ENCODE data around the gene PTRHD1.
A peak's percentile ranks its signal among the peaks of the same experiment; 100 is the strongest.

Gene PTRHD1

DNA sequence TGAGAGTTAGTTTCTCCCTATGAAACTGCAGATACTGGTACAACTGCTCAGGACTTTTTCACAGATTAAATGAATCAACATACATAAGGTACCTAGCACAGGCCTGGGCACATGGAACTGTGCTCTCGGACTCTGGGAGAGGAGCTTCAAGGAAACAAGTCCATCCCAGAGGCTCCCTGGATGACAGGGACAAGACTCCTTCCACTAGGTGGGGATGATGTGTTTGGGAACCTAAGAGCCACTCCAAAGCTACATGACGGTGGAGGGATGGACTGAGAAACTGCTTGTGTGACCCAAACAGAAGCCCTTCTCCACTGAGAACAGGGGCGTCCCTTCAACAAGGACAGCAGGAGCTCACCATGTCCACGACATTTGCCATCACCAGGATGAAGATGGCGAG is 37.2 kb upstream of the PTRHD1 start:
- DNase-seq (ENCODE audit: low read depth in 2 of 2): no peak

DNA sequence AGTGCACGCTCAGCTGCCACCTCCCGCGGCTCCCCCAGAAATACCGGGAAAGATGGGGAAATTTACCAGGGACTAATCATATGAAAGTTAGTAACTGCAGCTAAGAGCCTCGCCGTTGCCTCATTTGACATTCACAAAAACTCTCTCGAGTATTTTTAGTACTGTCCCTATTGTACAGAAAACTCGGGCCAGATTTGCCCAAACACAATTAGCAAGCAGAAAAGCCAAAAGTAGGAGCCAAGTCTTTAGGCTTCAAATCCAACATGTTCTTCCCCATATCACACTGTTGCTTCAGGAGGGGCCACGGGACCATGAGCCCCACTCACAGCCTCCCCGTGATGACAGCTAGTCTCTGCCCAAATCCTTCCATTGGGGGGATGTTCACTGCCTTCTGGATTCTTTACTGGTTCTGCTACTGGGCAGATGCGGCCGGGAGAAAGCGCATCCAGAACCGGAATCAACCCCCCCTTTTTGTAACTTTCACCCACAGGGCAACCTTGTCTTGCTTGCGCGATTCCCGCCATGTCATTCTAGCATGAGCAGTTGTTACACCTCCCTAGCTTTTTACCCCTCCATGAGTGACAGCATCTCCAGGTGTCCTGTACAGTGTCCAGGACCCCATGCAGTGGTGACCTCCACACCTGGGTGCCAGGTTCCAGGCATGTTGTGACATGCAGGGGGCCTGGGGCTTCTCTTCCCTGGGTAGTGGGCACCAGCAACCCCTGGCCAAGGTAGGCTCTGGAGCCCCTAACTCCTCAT is 35.2 kb upstream of the PTRHD1 start:
- no peak for DNase-seq (ENCODE audit: low read depth in 2 of 2)

DNA sequence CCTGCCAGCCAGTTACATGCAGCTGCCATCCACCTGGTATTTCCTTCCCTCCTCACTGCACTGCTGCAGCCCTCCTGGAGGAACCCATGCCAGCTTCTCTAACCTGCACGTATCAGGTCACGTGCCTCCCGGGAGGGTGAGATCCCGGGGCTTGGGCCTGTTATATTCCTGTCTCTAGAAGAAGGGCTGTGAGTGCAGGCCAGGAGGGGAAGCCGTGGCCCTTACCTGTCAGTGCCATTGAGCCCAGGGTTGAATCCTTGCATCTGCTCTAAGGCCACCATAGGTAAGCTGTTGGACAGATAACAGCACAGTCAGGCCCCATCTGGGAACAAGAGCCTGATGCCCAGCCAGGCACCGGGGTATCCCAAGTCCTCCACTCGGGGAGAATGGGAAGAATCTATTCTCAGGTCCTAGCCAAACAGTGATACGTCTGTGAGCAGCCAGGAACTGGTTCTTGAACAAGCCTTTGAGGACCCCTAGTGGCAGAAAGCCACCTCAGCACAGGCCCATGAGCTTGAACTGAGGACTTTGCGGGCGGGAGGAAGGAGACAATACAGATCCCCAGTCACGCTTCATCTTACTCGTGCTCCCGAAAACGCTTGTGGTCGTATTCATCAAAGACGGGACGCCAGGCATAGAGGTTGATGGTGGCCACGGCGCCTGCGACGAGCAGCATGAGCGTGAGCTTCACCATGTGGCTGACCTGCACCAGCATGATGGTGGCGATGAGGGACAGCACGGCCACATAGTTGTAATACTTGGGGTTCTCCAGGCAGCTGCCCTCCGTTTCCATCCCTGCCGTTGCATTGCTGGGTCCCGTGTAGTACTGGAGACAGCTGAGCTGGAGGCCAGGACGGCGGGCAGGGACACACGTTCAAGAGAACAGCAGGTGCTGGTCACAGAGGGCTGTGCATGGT is 34.4 kb upstream of the PTRHD1 start:
- peak; percentile 56 to 61 for DNase-seq (ENCODE audit: low read depth in 2 of 2)

DNA sequence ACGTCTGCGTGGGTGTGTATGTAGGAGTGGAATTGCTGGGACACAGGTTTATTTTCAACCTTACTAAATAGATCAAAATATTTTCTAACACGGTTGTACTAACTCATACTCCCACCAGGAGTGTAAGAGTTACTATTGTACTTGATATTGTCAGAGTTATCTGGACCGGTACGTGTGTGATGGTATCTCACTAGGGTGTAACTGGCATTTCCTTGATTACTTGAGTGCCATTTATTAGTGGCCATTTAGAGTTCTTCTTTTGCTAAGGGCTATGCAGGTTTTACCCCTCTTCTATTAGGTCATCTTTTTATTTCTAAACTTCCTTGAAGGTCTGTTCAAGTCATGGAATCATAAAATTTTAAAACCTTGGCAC is 33.6 kb upstream of the PTRHD1 start:
- DNase-seq (ENCODE audit: low read depth in 2 of 2): no peak

DNA sequence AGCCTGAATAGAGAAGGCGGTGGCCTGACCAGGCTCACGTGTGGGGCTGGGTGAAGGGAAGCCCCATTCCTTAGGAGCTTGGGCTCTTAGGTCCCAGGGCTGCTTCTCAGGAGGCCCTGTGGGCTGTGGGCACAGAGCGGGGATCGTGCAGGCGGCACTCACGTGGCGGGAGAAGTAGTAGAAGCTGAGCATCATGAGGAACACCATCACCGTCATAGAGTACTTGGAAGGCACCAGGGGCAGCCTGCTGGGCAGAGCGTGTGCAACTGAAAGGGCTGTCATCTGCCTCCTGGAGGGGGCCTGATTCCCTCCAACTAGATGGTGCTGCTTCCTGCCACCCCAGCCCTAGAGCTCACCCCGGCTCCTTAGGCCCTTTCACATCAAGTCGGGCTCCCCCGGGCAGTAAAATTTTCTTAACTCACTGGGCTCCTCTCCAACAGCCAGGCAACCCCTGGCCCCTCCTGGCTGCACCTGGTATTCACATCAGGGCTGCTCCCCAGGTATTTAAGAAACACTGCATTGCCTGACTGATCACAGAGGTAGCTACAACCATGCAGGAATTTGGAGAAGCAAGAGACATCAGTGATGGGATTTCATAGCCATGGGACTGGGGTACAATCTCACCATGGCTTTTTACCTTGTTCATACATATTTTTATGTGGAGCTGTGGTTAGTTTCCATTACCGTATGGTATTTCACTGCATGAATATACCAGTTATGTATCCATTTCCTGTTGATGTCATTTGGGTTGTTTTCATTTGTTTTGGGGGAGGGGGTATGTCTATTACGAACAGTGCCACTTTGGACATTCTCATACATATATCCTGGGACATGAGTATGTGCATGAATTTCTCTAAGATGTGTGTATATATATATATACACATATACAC is 32.9 kb upstream of the PTRHD1 start:
- no peak for DNase-seq (ENCODE audit: low read depth in 2 of 2)

DNA sequence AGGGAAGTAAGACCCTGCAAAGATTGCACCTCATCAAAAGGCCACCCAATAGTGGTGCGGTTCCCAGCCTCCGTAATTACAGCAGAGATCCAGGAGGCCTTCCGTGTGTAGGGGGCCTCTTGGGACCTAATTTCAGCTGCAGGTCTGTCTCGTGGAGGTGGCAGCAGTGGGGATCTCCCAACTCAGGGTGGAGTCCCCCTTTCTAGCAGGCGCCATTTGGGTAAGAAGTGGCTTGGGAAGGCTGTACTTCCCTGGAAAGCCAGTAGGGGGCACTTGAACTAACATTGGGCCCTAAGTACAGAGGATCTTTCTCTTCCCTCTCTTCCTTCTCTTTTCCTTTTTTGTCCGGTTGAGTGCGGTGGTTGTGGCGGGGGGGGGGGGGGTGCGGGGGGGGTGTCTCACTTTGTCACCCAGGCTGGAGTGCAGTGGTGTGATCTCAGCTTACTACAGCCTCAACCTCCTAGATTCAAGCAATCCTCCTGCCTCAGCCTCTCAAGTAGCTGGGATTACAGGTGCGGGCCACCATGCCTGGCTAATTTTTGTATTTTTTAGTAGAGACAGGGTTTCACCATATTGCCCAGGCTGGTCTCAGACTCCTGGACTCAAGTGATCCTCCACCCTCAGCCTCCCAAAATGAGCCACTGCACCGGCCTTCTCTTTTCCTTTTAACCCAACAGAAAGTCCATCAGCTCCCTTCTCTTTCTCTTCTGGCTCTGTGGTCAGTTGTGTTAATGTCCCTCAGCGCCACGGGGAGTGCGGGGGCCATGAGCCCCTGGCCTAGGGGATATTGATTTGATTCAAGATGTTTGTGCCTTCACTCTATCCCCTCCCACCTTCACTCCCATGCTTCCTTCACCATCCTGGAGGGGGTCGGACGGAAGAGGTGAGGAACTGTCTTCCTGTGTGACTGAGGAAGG is 32.0 kb upstream of the PTRHD1 start:
- no peak for DNase-seq (ENCODE audit: low read depth in 2 of 2)

DNA sequence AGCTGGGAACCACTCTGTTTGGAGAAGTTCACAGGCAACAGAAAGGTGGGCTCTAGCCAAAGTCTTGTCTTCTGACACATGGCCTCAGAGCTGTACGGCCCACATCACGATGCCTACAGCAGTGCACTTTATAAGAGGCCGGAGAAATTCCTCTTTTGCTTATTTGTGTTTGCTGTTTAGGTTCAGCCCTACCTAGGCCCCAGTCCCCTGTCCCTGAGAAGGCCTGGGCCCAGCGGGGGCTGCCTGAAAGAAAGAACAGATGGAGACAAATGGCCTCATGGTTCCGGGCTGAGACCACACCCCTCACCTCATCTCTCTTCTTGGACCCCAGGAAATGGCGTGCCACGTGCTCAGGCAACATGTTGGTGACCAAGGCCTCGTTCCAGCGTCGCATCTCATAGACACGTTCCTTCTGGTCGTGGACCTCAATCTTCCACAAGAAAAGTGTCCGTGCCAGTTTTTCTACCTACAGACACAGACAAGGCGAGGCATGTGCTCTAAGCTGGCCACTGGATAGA is 30.9 kb upstream of the PTRHD1 start:
- DNase-seq (ENCODE audit: low read depth in 2 of 2): no peak

DNA sequence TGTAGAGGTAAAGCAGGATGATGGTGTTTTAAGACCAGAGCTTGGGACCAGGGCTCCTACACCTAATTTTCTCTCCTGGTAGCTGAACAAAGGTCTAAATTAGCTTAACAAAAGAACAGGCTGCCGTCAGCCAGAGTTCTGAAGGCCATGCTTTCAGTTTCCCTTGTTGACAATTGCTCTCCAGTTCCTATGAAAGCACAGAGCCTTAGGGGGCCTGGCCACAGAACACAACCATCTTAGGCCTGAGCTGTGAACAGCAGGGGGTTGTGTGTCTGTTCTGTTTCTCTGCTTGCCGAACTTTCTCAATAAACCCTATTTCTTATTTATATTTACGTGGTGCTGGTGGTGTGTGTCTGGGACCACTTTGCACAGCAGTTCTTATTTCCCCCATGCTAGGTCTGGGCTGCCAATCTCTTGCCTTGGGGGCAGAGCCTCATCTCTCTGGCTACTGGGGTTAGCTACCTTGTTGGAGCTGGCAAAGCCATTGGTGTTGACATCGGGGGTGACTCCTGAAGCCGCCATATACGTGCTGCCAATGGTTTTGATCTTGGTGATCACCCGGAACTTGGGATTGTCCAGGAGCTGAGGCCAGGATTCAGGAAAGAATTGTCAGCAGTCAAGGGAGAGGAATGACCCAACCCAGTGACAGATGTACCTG is 29.0 kb upstream of the PTRHD1 start:
- no peak for DNase-seq (ENCODE audit: low read depth in 2 of 2)

DNA sequence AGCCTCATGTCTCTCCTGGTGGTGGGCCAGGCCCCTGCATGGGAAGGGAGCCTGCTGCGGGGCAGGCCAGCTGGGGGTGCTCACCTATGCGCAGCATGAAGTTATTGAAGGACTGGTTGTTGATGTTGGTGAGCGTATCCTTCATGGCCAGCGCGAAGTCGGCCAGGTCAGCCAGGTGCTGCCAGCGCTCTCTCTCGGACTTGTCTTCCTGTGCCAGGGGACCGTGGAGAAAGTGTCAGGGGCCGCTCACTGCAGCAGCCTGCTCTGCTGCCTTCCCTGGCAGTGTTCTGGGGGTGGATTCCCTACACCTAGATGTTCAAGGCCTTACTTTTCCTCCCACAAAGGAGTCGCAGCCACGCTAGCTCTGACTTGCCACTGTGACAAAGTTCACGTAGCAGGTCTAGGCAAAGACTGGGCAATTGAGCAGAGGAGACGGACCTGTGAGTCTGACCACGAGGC is 28.3 kb upstream of the PTRHD1 start:
- no peak for DNase-seq (ENCODE audit: low read depth in 2 of 2)

DNA sequence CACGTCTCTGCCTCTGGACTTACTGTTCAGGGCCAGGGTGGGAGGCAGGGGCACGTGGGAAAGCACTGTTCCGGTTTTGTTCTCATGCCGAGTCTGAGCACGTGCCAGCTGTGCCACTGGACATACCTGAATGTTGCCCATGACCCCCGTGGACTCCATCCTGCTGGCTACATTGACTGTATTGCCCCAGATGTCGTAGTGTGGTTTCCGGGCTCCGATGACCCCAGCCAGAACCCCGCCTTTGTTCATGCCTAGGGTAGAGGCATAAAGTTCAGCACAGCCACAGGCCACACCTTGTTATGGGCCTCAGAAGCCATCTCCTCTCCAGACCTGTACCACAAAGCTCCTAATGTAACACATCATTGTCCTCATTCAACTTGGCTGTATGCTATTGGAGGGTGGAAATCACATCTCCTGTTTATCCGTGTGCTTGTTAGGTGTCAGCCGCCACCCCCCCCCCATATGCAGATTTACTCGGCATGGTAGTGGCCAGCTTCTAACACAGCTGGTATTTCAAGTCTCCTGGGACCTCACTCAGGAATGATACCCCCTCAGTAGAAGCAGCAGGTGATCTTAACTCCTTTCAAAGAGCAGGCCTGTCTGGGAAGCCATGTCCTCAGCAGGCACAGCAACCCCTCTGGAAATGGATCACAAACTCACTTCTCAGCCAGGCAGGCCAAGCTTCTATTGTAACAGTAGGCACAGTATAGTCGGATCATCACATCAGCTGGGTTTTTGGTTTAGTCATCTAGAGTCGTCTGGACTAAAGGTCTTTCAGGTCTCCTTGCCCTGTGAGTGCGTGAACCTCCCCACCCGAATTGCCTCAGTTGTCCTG is 27.6 kb upstream of the PTRHD1 start:
- DNase-seq (ENCODE audit: low read depth in 2 of 2): no peak

DNA sequence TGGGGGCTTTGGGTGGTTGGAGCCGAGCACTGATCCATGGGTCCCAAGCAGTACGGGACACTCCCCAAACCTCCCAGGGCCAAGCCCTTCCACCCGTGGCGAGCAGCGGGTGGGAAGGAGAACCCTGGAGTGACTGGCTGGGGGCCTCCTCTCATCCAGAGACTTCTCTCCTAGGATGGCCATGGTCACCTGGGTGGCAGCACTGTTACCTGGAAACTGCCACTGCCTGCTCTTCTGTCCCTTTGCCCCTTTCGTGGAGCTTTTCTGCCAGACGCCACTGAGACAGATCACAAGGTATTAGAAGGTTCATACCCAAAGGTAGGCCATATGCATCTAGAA is 27.0 kb upstream of the PTRHD1 start:
- no peak for DNase-seq (ENCODE audit: low read depth in 2 of 2)

DNA sequence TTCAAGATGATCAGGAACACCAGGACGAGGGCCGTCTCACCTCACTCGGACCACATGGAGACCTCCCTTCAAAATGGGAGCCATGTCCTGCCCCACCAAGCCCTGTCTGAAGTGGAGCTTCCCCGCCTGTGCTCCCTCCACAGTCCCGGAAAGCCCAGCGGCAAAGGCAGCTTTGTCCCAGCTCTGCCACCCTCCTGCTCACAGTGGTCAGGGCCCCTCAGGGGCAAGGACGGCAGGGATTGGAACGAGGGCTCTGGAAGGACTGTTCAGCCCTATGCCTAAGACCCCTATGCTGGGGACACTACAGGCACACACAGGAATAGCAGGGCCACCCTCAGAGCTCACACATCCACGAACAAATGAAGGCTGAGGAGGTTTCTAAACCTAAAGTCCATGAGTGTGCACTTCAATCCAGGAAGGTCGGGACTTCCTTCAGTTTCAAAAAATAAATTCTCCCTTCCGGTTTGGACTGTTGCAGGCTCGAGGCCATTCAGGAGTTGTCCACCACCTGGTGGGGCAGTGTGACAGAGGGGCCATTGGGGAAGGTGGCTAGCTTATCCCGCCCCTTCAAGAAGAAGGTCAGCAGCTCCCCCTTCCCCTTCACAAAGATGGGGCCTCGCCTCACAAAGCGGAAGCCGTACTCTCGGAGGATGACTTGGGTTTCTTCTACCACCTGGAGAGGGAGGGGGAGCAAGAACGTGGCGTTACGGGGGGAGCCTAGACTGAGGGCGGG is 26.4 kb upstream of the PTRHD1 start:
- DNase-seq (ENCODE audit: low read depth in 2 of 2): no peak

DNA sequence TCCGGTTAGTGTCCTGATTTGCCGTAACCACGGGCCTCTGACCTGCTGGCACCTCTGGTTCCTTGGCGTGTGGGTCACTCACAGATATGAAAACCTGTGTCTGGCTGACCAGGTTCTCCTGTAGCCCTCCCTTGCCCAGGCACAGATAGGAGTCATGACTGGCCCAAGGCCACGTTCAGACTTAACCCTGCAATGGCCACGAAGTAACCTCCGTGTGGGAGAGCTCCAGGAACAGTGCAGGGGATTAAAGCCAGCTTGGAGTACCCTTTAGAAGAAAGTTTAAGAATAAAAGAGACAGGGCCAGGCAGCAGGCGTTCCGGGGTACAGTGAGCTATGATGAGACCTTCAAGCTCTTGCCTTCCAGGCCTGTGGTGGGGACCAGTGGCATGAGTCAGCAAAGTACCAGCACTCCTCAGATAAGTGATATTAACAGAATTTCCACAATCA is 25.6 kb upstream of the PTRHD1 start:
- no peak for DNase-seq (ENCODE audit: low read depth in 2 of 2)

DNA sequence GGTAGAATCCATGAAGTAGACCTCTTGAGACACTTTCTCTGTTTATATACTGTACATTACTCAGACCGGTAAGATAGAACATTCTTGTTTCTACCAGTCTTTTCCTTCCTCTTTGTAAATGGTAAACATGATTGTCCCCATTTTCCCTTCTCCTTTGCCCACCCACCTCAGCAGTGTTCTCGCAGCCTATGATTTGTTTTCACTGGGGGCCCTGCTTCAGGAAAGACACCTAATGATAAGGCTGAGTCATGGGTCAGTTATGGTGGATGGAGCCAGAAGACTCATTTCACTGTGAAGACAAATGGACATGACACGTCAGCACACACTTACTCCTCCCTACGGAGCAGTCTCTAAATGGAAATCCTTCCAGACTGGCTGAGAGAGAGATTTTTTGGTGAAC is 23.7 kb upstream of the PTRHD1 start:
- peak; percentile 55 to 61 for DNase-seq (ENCODE audit: low read depth in 2 of 2)

DNA sequence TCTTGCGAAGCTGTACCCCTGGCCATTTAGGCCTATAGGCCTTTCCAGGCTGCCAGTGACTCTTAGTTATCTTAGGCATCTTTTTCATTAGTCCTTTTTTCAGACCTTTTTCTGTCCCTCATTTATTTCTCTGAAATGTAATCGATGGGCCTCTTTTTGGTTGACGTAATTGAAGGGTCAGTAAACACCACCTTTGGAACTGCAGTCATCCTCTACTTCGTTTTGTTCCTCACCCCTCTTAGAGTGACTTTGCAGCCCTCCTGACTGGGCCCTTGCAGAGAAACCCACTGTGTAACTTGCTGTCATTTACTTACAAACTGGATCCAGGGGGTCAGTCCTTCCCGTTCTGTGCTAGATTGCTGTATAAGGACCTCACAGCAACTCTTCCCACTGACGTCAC is 23.2 kb upstream of the PTRHD1 start:
- no peak for DNase-seq (ENCODE audit: low read depth in 2 of 2)

DNA sequence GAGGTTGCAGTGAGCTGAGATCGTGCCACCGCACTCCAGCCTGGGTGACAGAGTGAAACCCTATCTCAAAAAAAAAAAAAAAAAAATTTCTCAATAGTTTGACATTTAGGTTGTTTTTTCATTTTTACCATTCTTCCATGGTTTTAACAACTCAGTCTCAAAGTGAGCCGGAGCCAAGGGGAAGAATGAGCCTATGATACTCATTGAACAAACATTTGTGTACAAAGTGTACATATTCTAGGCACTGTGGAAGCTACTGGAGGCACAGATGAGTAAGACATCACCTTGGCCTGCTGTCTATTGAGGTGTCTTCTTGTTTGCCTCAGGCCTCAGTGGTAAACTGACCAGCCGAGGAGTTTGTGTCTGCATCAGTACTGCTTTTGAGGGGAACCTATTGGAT is 22.0 kb upstream of the PTRHD1 start:
- no peak for DNase-seq (ENCODE audit: low read depth in 2 of 2)

DNA sequence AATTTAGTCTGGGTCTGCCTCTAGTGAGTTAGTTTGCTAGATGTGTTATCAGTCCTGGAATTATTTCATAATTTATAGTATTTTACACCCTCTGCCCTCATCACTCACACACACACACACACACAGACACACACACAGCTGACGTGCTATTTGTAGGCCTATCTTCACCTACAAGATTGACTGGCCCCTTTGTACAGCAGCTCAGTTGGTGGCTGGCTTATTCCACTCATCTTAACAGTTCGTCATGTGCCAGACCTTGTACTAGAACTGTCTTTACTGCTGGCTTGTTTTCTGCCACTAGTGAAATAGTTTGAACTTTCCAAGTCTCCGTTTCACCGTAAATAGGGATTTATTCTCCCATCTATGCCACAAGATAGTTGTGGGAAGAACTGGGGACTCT is 21.3 kb upstream of the PTRHD1 start:
- DNase-seq (ENCODE audit: low read depth in 2 of 2): no peak

DNA sequence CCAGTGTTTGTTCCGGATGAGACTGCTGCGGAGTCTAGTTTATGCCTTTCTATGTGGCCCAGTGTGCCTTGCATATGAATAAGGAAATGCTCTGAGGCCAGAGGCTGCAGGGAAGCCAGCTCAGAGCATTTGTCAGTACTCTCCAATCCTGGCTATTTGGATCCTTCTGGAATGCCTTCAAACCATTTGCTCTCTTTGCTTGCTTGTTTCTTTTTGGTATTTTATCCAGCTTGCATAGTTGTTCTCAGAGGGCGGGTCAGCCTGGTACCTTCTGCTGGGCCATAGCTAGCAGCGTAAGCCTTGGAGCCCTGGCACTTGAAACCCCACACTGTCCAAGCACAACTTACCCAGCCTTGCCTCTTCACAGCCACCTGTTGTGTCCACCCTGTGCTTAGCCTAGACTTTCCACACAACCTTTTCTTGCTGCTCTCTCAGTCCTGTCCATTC is 20.5 kb upstream of the PTRHD1 start:
- no peak for DNase-seq (ENCODE audit: low read depth in 2 of 2)

Measured in fibroblast of skin of left biceps (primary cell).